GM21447 (cell line): ENCODE results near the gene MOB3B.
A peak's percentile ranks its signal among the peaks of the same experiment; 100 is the strongest.

Experiments used
- ATAC-seq: cut with Tn5 transposase; IDR thresholded peaks from one replicate; pipeline ENCODE4 v1.9.1; 2021; ENCODE audit not compliant: unreplicated experiment

The MOB3B gene

DNA sequence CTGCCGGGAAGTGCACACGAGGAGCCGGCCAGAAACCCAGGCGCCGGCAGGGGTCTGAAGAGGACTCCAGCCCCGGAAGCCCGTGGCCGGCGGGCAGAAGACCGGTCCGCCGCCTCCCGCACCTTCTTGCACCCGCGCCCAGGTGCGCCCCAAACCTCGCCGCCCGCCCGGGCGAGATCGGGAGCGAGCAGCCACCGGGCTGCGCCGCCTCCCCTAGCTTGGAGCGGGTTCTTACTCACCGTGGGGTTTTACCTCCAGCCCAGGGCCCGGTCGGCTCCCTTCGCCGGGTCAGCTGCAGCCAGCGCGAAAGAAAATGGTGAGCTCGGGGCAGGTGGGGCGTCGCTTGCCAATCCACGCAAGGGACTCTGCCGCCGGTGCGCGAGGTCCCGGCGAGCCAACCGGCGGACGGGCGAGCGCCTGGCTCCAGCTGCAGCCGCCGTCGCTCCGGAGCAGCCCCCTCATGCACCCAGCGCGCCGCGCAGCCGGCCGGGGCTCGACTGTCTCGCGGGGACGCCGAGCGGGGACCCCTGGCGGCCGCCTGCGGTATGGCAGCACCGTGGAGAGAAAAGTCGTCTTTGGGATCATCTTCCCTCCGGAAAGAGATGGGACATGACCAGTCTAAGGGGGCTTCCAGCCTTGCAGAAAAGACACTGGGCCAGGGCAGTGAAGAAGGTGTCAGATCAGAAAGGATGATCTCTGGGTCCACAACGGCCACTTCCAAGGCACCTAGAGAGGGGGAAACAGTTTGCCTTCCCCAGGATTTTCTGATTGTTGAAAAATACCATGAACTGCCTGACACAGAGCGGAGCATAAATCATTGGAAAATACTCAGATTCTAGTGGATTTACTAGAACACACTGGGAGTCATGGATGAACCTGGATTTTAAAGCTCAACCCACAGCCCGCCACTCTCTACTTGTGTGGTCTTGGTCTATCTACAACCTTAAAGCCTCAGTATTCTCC lies at the start of gene MOB3B:
MOB3B (minus strand) TSS at position 499 of the 963 bp plus-strand sequence. CDS start 74,264 bp downstream, outside the sequence.
- peak; percentile 72 for ATAC-seq

GRCh38 chr9:27573634-27574590 lies 44.3 kb upstream of the MOB3B start:
- peak; percentile 81 for ATAC-seq

DNA sequence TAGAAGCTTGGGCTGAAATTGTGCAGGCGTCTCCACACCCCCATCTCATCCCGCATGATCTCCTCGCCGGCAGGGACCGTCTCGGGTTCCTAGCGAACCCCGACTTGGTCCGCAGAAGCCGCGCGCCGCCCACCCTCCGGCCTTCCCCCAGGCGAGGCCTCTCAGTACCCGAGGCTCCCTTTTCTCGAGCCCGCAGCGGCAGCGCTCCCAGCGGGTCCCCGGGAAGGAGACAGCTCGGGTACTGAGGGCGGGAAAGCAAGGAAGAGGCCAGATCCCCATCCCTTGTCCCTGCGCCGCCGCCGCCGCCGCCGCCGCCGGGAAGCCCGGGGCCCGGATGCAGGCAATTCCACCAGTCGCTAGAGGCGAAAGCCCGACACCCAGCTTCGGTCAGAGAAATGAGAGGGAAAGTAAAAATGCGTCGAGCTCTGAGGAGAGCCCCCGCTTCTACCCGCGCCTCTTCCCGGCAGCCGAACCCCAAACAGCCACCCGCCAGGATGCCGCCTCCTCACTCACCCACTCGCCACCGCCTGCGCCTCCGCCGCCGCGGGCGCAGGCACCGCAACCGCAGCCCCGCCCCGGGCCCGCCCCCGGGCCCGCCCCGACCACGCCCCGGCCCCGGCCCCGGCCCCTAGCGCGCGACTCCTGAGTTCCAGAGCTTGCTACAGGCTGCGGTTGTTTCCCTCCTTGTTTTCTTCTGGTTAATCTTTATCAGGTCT lies 43.5 kb upstream of the MOB3B start, which contains the start of gene C9orf72:
C9orf72 (minus strand) TSS at position 564 of the 716 bp plus-strand sequence. CDS start 6,361 bp downstream, outside the sequence.
- peak; percentile 71 for ATAC-seq

DNA sequence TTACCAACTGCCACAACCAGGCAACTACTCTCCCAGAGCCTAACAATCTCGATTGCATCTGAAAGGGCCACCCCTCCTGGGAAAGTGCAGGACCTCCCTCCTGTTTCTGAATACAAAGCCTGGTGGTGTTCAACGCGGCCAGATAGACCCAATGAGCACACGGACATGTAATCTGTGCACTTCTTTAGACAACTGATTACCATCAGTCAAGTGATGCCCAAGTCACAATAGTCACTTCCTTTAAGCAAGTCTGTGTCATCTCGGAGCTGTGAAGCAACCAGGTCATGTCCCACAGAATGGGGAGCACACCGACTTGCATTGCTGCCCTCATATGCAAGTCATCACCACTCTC lies 42.9 kb upstream of the MOB3B start:
- peak; percentile 45 for ATAC-seq

- ATAC-seq: no peak
These were observed 42.4 kb upstream of the MOB3B start for GRCh38 chr9:27572061-27572460.

DNA sequence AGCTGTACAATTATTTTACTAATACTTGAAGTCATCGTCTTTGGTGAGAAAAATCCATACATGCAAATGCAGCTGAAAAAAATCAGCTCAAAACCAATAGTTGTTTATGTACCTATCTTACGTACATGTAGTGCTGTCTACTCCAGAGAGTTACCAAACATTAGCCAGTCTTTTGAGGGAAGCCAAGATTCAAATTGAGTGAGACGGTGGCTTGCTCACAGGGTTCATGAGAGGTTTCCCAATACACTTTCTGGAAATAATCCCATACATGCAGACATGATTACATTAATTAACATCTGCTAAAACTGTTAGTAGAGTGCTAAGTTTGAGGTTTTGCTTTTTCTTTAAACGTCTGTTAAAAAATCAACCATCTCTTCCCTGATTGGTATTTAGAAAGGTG lies 41.4 kb upstream of the MOB3B start:
- no peak for ATAC-seq

- ATAC-seq: no peak
These were observed 39.8 kb upstream of the MOB3B start for GRCh38 chr9:27569406-27569805.

DNA sequence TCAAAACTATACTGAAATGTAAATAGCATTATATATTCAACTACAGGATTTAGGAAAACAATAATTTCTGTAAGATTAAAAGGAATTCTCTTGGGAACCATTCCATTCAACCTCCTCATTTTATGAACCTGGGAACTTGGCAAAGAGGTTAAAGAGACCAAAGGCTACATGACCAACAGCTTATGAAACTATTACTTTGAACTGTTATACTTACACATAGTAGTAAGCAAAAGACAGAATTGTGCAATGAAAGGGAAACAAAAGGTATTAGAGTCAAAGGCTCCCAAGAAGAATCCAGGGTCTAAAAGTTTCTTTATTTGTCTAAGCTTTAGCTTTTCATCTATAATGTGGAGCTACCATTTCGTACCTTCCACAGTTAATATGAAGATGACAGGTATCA lies 36.5 kb upstream of the MOB3B start:
- ATAC-seq: no peak

- ATAC-seq: no peak
These were observed 36.1 kb upstream of the MOB3B start for GRCh38 chr9:27565696-27566095.

GRCh38 chr9:27564670-27565069 lies 35.1 kb upstream of the MOB3B start:
- no peak for ATAC-seq

DNA sequence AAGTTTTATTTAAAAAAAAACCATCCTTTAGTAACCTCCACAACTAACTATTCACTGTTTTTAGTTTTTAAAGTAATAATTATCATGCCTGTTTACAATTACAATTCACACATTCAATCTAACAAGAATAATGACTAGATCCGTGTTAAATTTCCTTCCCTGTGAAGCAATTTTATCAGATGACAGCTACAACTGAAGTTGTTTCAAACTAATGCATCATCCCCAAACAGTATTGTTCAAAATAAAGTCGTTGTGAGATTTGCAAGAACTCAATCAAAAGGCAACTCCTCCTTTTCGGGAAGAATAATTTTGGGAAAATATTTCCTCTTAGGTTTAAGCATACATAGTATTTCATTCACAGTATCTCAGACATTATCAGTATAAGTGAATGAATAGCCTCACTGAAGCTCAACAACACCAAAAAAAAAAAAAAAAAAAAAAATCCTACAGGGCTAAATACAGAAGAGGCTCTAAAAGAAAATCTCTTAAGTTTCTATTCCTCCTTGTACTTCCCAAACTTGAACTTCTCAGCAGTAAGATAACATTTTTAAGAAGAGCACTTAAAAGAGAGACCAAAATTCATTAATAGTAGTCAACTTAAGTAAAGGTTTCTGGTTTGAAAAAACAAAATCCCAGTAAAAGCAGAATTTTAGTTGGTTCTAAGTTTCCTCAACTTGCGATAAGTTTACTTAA lies 34.3 kb upstream of the MOB3B start:
- no peak for ATAC-seq

DNA sequence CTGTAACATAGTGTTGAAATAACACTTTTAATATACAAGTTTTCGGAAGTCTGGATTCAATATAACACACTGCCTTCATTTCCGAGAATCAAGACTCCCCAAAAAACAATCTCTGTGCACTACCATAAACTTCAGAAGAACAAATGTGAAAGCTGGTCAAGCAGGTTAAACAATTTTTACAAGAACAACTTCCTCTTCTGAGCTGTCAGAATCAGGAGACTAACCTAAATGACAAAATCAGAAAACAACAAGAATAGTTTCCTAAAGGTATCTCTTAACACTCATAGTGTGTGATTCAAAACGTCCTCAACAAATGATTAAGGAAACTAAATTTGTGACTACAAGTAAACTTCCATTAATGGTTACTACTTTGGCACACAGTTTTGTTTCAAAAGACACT lies 32.1 kb upstream of the MOB3B start:
- peak; percentile 60 for ATAC-seq

DNA sequence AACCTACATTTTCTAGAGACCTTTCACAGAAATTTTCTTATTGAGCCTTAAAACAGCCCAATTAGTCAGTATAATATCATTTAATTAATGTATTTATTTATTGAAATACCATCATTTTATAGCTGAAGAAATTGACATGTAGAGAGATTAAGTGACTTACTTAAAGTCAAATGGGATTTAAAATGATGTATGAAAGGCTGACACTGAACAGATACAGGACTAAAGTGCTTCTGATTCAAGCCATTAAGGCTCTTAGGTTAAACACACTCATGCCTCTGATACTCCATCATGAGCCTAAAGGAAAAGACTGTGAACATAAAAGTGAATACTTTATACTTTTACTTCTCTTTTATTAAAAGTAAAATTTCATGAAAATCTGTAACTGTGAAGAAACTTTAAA lies 30.8 kb upstream of the MOB3B start:
- ATAC-seq: no peak

DNA sequence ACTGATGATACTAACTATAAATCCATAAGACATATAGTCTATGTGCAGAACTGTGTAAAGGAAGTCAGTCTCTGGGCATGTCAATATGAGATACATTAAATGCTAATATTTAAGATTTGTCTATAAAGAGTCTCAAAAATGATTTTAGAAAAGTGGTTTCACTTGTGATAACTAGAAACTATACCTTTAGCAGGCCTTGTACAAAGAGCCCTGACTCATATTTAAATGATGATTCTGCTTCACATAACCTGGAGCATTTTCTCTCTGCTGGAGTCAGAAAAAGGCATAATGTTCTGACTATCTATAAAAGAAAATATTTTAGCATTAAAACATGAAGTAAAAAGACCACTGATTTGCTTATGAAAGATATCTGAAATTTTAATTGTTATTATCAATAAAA lies 28.7 kb upstream of the MOB3B start:
- ATAC-seq: no peak

GRCh38 chr9:27556470-27556869 lies 26.9 kb upstream of the MOB3B start:
- no peak for ATAC-seq

GRCh38 chr9:27554712-27555111 lies 25.1 kb upstream of the MOB3B start:
- no peak for ATAC-seq

DNA sequence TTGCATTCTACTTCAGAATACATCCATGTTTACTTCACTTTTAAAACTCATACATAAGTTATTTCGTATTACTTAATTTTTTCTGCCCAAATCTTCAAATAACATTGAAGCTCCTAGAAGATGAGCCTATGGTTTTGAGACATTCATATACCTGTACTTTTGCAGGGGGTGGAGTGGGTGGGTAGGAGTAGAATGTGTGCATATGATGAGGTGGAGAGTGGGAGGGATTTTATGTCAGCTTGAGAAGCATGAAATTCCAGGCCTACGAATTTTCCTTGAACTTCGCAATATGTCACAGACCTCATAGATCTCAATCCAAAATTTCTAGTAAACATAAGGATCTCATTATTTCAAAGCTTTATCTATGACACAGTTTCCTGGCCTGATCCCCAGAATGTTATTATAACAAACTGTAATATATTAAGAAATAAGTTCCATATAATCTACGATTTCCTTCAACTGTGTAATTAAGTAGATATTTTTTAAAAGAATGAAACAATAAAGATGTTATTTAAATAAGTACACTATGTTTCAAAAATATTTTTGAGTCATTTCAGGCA lies 19.7 kb upstream of the MOB3B start:
- no peak for ATAC-seq

DNA sequence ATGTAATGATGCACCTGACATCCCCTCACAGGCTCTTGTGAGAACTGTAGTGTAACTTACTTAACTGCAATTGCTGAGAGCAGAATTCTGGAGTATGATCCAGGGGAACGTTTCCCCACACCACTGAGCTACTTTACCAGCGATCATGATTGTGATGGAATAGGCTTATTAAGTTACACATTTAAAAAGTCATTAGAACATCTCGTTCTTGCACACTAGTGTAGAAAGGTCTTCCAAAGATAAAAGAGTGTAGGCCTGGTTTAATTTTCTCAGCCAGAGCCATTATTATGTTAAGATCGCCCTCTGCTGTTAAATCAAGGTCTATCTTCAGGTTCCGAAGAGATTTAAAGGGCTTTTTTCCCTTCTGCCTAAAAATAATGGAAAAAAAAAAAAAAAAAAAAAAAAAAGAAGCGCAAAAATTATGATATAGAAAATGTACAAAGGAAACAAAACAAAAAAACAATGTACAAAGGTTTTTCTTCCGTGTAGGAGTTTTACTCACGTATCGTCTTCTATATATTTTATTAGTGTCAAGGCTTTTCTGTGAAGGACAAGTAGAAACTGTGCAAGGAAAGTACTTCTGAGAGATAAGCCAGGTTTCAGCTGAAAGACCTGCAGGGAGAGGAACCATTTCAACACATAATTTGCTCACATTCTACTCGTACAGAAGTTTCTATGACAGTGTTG lies 18.6 kb upstream of the MOB3B start:
- ATAC-seq: no peak

DNA sequence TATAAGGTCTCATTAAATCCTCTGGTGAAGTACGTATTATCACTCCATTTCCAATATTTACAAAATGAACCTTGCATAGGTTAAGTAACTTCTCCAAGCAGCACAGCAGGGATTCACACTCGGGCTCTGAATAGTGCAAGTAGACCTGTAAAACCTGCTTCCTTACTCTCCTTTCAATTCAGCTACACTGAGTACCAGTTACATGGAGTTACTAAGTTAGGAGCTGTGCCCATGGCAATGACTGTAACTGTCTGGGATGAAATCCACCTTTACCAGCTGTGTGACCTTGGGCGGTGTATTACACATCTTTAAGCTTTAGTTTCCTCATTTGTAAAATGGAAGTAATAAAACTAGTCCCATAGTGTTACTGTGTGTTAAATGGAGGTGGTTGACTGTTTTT lies 15.9 kb upstream of the MOB3B start:
- no peak for ATAC-seq
